ENCODE data around the gene EFHC1.

Gene EFHC1

GRCh38 chr6:52511572-52512151, 91.5 kb downstream of the EFHC1 start:
- no peaks in the 10 kb centered on the region for H3K4me1 ChIP-seq (ENCODE audit: insufficient read depth, low read length, poor library complexity, severe bottlenecking)

GRCh38 chr6:52512199-52512598, 92.1 kb downstream of the EFHC1 start:
- Histone ChIP-seq H3K4me2 (ENCODE audit: low read depth, low read length, poor library complexity, severe bottlenecking) (no peak overlapping the region), H3K4me1 (ENCODE audit: insufficient read depth, low read length, poor library complexity, severe bottlenecking) (no peaks in the 10 kb centered on the region), H4K20me1 (ENCODE audit: insufficient read depth, low read length, poor library complexity, severe bottlenecking) (peaks cover 5% of the 10 kb centered on the region), H2AFZ (ENCODE audit: low read length) (no peak overlapping the region), H3K79me2 (ENCODE audit: insufficient read depth, low read length) (peaks cover 14% of the 10 kb centered on the region), H3K36me3 (ENCODE audit: insufficient read depth, low read length) (peaks cover 100% of the 10 kb centered on the region), H3K9ac (ENCODE audit: low read depth, low read length, poor library complexity, severe bottlenecking) (no peak overlapping the region), H3K4me3 (ENCODE audit: low read length, poor library complexity, severe bottlenecking) (no peak overlapping the region), H3K9me3 (ENCODE audit: insufficient read depth, low read depth, low read length) (no peaks in the 10 kb centered on the region), H3F3A (ENCODE audit: low read depth) (no peaks in the 10 kb centered on the region), H3K9me2 (replicated peaks; ENCODE audit: low read depth, low read length) (no peaks in the 10 kb centered on the region), H3K27me3 (ENCODE audit: insufficient read depth, low read length, poor library complexity, severe bottlenecking) (no peaks in the 10 kb centered on the region)
- TF ChIP-seq EZH2phosphoT487 (IDR thresholded peaks at IDR 0.05; ENCODE audit: borderline replicate concordance) = no peak
- no peak for TF ChIP-seq CTCF (conservative IDR thresholded peaks at IDR 0.05; ENCODE audit: low read length)

More at GRCh38 chr6:52511572-52512151, 91.5 kb downstream of the EFHC1 start:
- Histone ChIP-seq H3K4me3 (ENCODE audit: low read length, poor library complexity, severe bottlenecking) (no peak overlapping the region), H3K9ac (ENCODE audit: low read depth, low read length, poor library complexity, severe bottlenecking) (no peak overlapping the region), H4K20me1 (ENCODE audit: insufficient read depth, low read length, poor library complexity, severe bottlenecking) (no peaks in the 10 kb centered on the region), H3F3A (ENCODE audit: low read depth) (no peaks in the 10 kb centered on the region), H3K9me2 (replicated peaks; ENCODE audit: low read depth, low read length) (no peaks in the 10 kb centered on the region), H3K79me2 (ENCODE audit: insufficient read depth, low read length) (peaks cover 9% of the 10 kb centered on the region), H2AFZ (ENCODE audit: low read length) (no peak overlapping the region), H3K9me3 (ENCODE audit: insufficient read depth, low read depth, low read length) (no peaks in the 10 kb centered on the region), H3K36me3 (ENCODE audit: insufficient read depth, low read length) (peaks cover 100% of the 10 kb centered on the region), H3K27me3 (ENCODE audit: insufficient read depth, low read length, poor library complexity, severe bottlenecking) (no peaks in the 10 kb centered on the region), H3K4me2 (ENCODE audit: low read depth, low read length, poor library complexity, severe bottlenecking) (no peak overlapping the region)
- TF ChIP-seq EZH2phosphoT487 (IDR thresholded peaks at IDR 0.05; ENCODE audit: borderline replicate concordance) (no peak), CTCF (conservative IDR thresholded peaks at IDR 0.05; ENCODE audit: low read length) (no peak)

GRCh38 chr6:52513464-52513863, 93.3 kb downstream of the EFHC1 start:
- no peak overlapping the region for H2AFZ ChIP-seq (ENCODE audit: low read length)
- TF ChIP-seq CTCF (conservative IDR thresholded peaks at IDR 0.05; ENCODE audit: low read length) = no peak
- no peak for TF ChIP-seq EZH2phosphoT487 (IDR thresholded peaks at IDR 0.05; ENCODE audit: borderline replicate concordance)
- no peak overlapping the region for H3K4me2 ChIP-seq (ENCODE audit: low read depth, low read length, poor library complexity, severe bottlenecking)
- H3K4me1 ChIP-seq (ENCODE audit: insufficient read depth, low read length, poor library complexity, severe bottlenecking) = peaks cover 11% of the 10 kb centered on the region
- H3K9ac ChIP-seq (ENCODE audit: low read depth, low read length, poor library complexity, severe bottlenecking) = no peak overlapping the region
- H3K4me3 ChIP-seq (ENCODE audit: low read length, poor library complexity, severe bottlenecking) = no peak overlapping the region
- no peaks in the 10 kb centered on the region for H3K9me3 ChIP-seq (ENCODE audit: insufficient read depth, low read depth, low read length)
- no peaks in the 10 kb centered on the region for H3F3A ChIP-seq (ENCODE audit: low read depth)
- H4K20me1 ChIP-seq (ENCODE audit: insufficient read depth, low read length, poor library complexity, severe bottlenecking) = peaks cover 9% of the 10 kb centered on the region
- peaks cover 27% of the 10 kb centered on the region for H3K79me2 ChIP-seq (ENCODE audit: insufficient read depth, low read length)
- H3K27me3 ChIP-seq (ENCODE audit: insufficient read depth, low read length, poor library complexity, severe bottlenecking) = no peaks in the 10 kb centered on the region
- no peaks in the 10 kb centered on the region for H3K9me2 ChIP-seq (replicated peaks; ENCODE audit: low read depth, low read length)
- peaks cover 94% of the 10 kb centered on the region for H3K36me3 ChIP-seq (ENCODE audit: insufficient read depth, low read length)

Data from Loucy (cell line).